Suprapubic skin (tissue), 4 donors: ENCODE data around the gene DISC1. TPM values are rescaled to one million over a fixed set of nuclear protein-coding genes. Genes with fewer than 3 reads are reported as not detected.

Source experiments
- DNase-seq, 2 donors: peaks; one replicate each; pipeline ENCODE4 v3.0.0-alpha.2; 2019; ENCODE audit warnings: low spot score in 2 of 2
- H3K27ac ChIP-seq: fragments of 200-600 bp; sonication (generic); one replicate; pipeline ENCODE4 v1.5.1; 2019
- H3K27me3 ChIP-seq: fragments of 200-600 bp; sonication (generic); one replicate; pipeline ENCODE4 v1.5.1; 2019
- H3K36me3 ChIP-seq: fragments of 200-600 bp; sonication (generic); one replicate; pipeline ENCODE4 v1.5.1; 2019
- H3K4me1 ChIP-seq: fragments of 200-600 bp; sonication (generic); one replicate; pipeline ENCODE4 v1.5.1; 2019
- H3K4me3 ChIP-seq: fragments of 200-600 bp; sonication (generic); one replicate; pipeline ENCODE4 v1.5.1; 2019; ENCODE audit warnings: mild to moderate bottlenecking
- H3K9me3 ChIP-seq: fragments of 200-600 bp; sonication (generic); one replicate; pipeline ENCODE4 v1.5.1; 2019
- EP300 ChIP-seq: sonication (generic); formaldehyde crosslinking; IDR thresholded peaks from one replicate; pipeline ENCODE4 v1.6.1; 2017; ENCODE audit warnings: antibody characterized with exemption
- POLR2A ChIP-seq, 2 donors: fragments of 450-650 bp; IDR thresholded peaks; one replicate each; pipeline ENCODE4 v1.6.1; 2017; ENCODE audit warnings: antibody characterized with exemption in 2 of 2, mild to moderate bottlenecking in 2 of 2, moderate library complexity in 2 of 2
- POLR2AphosphoS5 ChIP-seq, 3 donors: sonication (generic); formaldehyde crosslinking; IDR thresholded peaks; one replicate each; pipeline ENCODE4 v1.6.1; 2017; ENCODE audit warnings: antibody characterized with exemption in 3 of 3
- WGBS: methylation state at CpG from one replicate; pipeline ENCODE4 v1.1.5; 2018; 5-methylcytosine and 5-hydroxymethylcytosine counted together
- total RNA-seq, 4 donors: library from RNA; depleted of rRNA; stranded (reverse); fragments of >200 nt; gene quantifications; one replicate each; pipeline ENCODE4 v1.1.0, GENCODE V29; 2016
- TF ChIP-seq, protein P1 (sequence below), 2 donors: fragments of 200-600 bp in 1 of 2; fragments of 450-650 bp in 1 of 2; sonication (generic) in 1 of 2; IDR thresholded peaks; one replicate each; pipeline ENCODE4 v1.5.1; 2016 to 2019; ENCODE audit warnings: antibody characterized with exemption in 2 of 2, mild to moderate bottlenecking in 1 of 2, moderate library complexity in 1 of 2

Gene DISC1
- total RNA-seq, 4 donors from 2014 or later: 3.0 to 8.4 (median 5.2) TPM

- TF ChIP-seq, protein P1, sequence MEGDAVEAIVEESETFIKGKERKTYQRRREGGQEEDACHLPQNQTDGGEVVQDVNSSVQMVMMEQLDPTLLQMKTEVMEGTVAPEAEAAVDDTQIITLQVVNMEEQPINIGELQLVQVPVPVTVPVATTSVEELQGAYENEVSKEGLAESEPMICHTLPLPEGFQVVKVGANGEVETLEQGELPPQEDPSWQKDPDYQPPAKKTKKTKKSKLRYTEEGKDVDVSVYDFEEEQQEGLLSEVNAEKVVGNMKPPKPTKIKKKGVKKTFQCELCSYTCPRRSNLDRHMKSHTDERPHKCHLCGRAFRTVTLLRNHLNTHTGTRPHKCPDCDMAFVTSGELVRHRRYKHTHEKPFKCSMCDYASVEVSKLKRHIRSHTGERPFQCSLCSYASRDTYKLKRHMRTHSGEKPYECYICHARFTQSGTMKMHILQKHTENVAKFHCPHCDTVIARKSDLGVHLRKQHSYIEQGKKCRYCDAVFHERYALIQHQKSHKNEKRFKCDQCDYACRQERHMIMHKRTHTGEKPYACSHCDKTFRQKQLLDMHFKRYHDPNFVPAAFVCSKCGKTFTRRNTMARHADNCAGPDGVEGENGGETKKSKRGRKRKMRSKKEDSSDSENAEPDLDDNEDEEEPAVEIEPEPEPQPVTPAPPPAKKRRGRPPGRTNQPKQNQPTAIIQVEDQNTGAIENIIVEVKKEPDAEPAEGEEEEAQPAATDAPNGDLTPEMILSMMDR (IDR thresholded peaks at IDR 0.05): no peak
- TF ChIP-seq EP300: no peak
- TF ChIP-seq POLR2A (IDR thresholded peaks at IDR 0.05): no peak
- no peak for TF ChIP-seq POLR2AphosphoS5 (IDR thresholded peaks at IDR 0.05)
- H3K36me3 ChIP-seq: no peaks in the 10 kb centered on the region
- no peaks in the 10 kb centered on the region for H3K9me3 ChIP-seq
- DNase-seq: no peak
- H3K27ac ChIP-seq: no peak overlapping the region
- WGBS: 60% methylated on average over 2 of the region's 2 CpGs
- H3K27me3 ChIP-seq: no peaks in the 10 kb centered on the region
- H3K4me3 ChIP-seq: no peak overlapping the region
- H3K4me1 ChIP-seq: peaks cover 9% of the 10 kb centered on the region
These were observed 181.0 kb downstream of the DISC1 start for GRCh38 chr1:231807541-231807940.

DNA sequence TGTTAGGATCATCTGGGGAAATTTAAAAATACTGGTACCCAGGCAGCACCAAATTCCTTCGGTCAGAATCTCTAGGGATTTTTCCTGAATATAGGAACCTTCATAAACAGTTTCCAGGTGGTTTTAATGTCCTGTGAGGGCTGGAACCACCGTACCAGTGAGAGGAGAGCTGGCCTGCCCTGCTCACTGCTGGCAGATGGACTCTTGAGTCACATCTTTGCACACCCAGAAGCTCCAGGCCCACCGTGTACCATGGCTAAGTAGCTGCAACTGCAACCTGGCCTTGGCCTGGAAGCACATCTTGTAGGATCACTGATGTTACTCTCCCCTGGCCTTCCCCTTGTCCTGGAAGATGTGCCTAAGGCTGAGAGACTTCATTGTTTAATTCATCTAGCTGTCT lies 181.5 kb downstream of the DISC1 start:
- TF ChIP-seq POLR2A (IDR thresholded peaks at IDR 0.05): no peak
- TF ChIP-seq, protein P1 (IDR thresholded peaks at IDR 0.05): no peak
- TF ChIP-seq EP300: no peak
- TF ChIP-seq POLR2AphosphoS5 (IDR thresholded peaks at IDR 0.05): no peak
- H3K36me3 ChIP-seq: no peaks in the 10 kb centered on the region
- peaks cover 9% of the 10 kb centered on the region for H3K4me1 ChIP-seq
- H3K27ac ChIP-seq: peak overlapping the region; percentile 31
- no peaks in the 10 kb centered on the region for H3K27me3 ChIP-seq
- H3K4me3 ChIP-seq: no peak overlapping the region
- H3K9me3 ChIP-seq: no peaks in the 10 kb centered on the region
- 77% methylated on average over 2 of the region's 3 CpGs for WGBS
- DNase-seq: no peak

GRCh38 chr1:231808990-231809389 lies 182.4 kb downstream of the DISC1 start:
- Histone ChIP-seq H3K9me3 (no peaks in the 10 kb centered on the region), H3K36me3 (no peaks in the 10 kb centered on the region), H3K4me1 (peaks cover 9% of the 10 kb centered on the region), H3K27me3 (no peaks in the 10 kb centered on the region), H3K27ac (peak overlapping the region; percentile 31), H3K4me3 (no peak overlapping the region)
- peak in 1 of 2 donors; percentile 16 for TF ChIP-seq POLR2A (IDR thresholded peaks at IDR 0.05)
- no peak for TF ChIP-seq EP300
- peak in 1 of 3 donors; percentile 26 for TF ChIP-seq POLR2AphosphoS5 (IDR thresholded peaks at IDR 0.05)
- TF ChIP-seq, protein P1 (IDR thresholded peaks at IDR 0.05): no peak
- WGBS: 54% methylated on average over 2 of the region's 2 CpGs
- DNase-seq: peak in 1 of 2 donors; percentile 72

GRCh38 chr1:231810415-231810814 lies 183.8 kb downstream of the DISC1 start:
- DNase-seq: no peak
- peaks cover 9% of the 10 kb centered on the region for H3K4me1 ChIP-seq
- H3K27me3 ChIP-seq: no peaks in the 10 kb centered on the region
- H3K4me3 ChIP-seq: no peak overlapping the region
- WGBS: 91% methylated on average over 6 of the region's 6 CpGs
- no peak overlapping the region for H3K27ac ChIP-seq
- H3K9me3 ChIP-seq: no peaks in the 10 kb centered on the region
- no peaks in the 10 kb centered on the region for H3K36me3 ChIP-seq
- TF ChIP-seq POLR2AphosphoS5 (IDR thresholded peaks at IDR 0.05) (no peak), EP300 (no peak), POLR2A (IDR thresholded peaks at IDR 0.05) (no peak)
- TF ChIP-seq, protein P1 (IDR thresholded peaks at IDR 0.05): no peak

DNA sequence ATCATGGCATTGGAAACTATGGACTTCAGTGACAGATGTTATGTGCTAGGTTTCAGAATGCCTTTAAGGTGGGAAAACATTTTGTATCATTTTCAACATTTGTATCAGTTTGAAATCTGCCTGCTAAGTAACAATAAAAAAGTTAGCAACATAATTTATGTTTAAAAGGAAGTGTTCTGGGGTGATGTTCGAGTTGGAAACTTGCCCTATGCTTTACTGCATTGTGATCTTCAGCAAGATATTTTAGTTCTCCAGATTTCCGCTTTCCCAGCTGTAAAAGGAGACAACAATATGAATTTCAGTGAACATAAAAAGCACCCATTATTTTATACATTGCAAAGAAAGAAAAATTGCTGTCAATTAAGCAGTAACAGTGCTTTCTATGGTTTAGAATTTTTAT lies 187.4 kb downstream of the DISC1 start:
- TF ChIP-seq POLR2A (IDR thresholded peaks at IDR 0.05): no peak
- TF ChIP-seq EP300: no peak
- WGBS: 51% methylated on average over 2 of the region's 2 CpGs
- Histone ChIP-seq H3K9me3 (no peaks in the 10 kb centered on the region), H3K4me1 (no peaks in the 10 kb centered on the region), H3K27me3 (no peaks in the 10 kb centered on the region), H3K36me3 (no peaks in the 10 kb centered on the region), H3K27ac (no peak overlapping the region), H3K4me3 (no peak overlapping the region)
- DNase-seq: no peak

- no peak for DNase-seq
- no peak overlapping the region for H3K27ac ChIP-seq
- H3K4me1 ChIP-seq: no peaks in the 10 kb centered on the region
- no peak overlapping the region for H3K4me3 ChIP-seq
- no peaks in the 10 kb centered on the region for H3K9me3 ChIP-seq
- H3K36me3 ChIP-seq: no peaks in the 10 kb centered on the region
- TF ChIP-seq POLR2A (IDR thresholded peaks at IDR 0.05): no peak
- no peak for TF ChIP-seq EP300
- TF ChIP-seq POLR2AphosphoS5 (IDR thresholded peaks at IDR 0.05): no peak
- TF ChIP-seq, protein P1 (IDR thresholded peaks at IDR 0.05): no peak
- no peaks in the 10 kb centered on the region for H3K27me3 ChIP-seq
- 67% methylated on average over 4 of the region's 4 CpGs for WGBS
These were observed 187.9 kb downstream of the DISC1 start for GRCh38 chr1:231814521-231814920.
